ENCODE results near the gene PTPN5.

The PTPN5 gene

GRCh38 chr11:18743900-18744514 is 47.6 kb downstream of the PTPN5 start:
- in situ Hi-C loops (cut with MboI; ENCODE audit: low sequenced_read_pairs) = loop anchor here (25.0 kb wide), 1 partner anchor 507 kb away; the partner anchor contains the start of genes SAA2 and SAA4

GRCh38 chr11:18743365-18743764 is 48.2 kb downstream of the PTPN5 start:
- in situ Hi-C loops (cut with MboI; ENCODE audit: low sequenced_read_pairs) = loop anchor here (25.0 kb wide), 1 partner anchor 506 kb away; the partner anchor contains the start of genes SAA2 and SAA4

GRCh38 chr11:18741783-18742182 is 49.8 kb downstream of the PTPN5 start:
- in situ Hi-C loops (cut with MboI; ENCODE audit: low sequenced_read_pairs) = loop anchor here (25.0 kb wide), 1 partner anchor 504 kb away; the partner anchor contains the start of genes SAA2 and SAA4

- in situ Hi-C loops (cut with MboI; ENCODE audit: low sequenced_read_pairs) = loop anchor here (25.0 kb wide), 1 partner anchor 502 kb away; the partner anchor contains the start of genes SAA2 and SAA4
These were observed 51.9 kb downstream of the PTPN5 start for GRCh38 chr11:18739685-18740084.

- in situ Hi-C loops (cut with MboI; ENCODE audit: low sequenced_read_pairs) = loop anchor here (25.0 kb wide), 1 partner anchor 500 kb away; the partner anchor contains the start of genes SAA2 and SAA4
These were observed 54.0 kb downstream of the PTPN5 start for GRCh38 chr11:18737642-18738041.

GRCh38 chr11:18736590-18737148 is 54.9 kb downstream of the PTPN5 start:
- in situ Hi-C loops (cut with MboI; ENCODE audit: low sequenced_read_pairs) = loop anchor here (25.0 kb wide), 1 partner anchor 499 kb away; the partner anchor contains the start of genes SAA2 and SAA4

- in situ Hi-C loops (cut with MboI; ENCODE audit: low sequenced_read_pairs) = loop anchor here (25.0 kb wide), 1 partner anchor 496 kb away; the partner anchor contains the start of genes SAA2 and SAA4
These were observed 58.4 kb downstream of the PTPN5 start for GRCh38 chr11:18733202-18733601.

- in situ Hi-C loops (cut with MboI; ENCODE audit: low sequenced_read_pairs) = loop anchor here (25.0 kb wide), 1 partner anchor 495 kb away; the partner anchor contains the start of genes SAA2 and SAA4
These were observed 59.4 kb downstream of the PTPN5 start for GRCh38 chr11:18731949-18732821.

GRCh38 chr11:18731441-18731840 is 60.2 kb downstream of the PTPN5 start:
- in situ Hi-C loops (cut with MboI; ENCODE audit: low sequenced_read_pairs) = loop anchor here (25.0 kb wide), 1 partner anchor 494 kb away; the partner anchor contains the start of genes SAA2 and SAA4

- in situ Hi-C loops (cut with MboI; ENCODE audit: low sequenced_read_pairs) = loop anchor here (25.0 kb wide), 1 partner anchor 493 kb away; the partner anchor contains the start of genes SAA2 and SAA4
These were observed 61.6 kb downstream of the PTPN5 start for GRCh38 chr11:18730020-18730419.

GRCh38 chr11:18729426-18729825 is 62.2 kb downstream of the PTPN5 start:
- in situ Hi-C loops (cut with MboI; ENCODE audit: low sequenced_read_pairs) = loop anchor here (25.0 kb wide), 1 partner anchor 492 kb away; the partner anchor contains the start of genes SAA2 and SAA4

GRCh38 chr11:18728658-18729057 is 62.9 kb downstream of the PTPN5 start:
- in situ Hi-C loops (cut with MboI; ENCODE audit: low sequenced_read_pairs) = loop anchor here (25.0 kb wide), 1 partner anchor 491 kb away; the partner anchor contains the start of genes SAA2 and SAA4

- in situ Hi-C loops (cut with MboI; ENCODE audit: low sequenced_read_pairs) = loop anchor here (25.0 kb wide), 1 partner anchor 490 kb away; the partner anchor contains the start of genes SAA2 and SAA4
These were observed 63.9 kb downstream of the PTPN5 start for GRCh38 chr11:18727479-18728236.

GRCh38 chr11:18726040-18726439 is 65.6 kb downstream of the PTPN5 start, which contains the start of gene IGSF22:
IGSF22 (minus strand) TSS chr11:18726188; CDS start chr11:18724236, 1,952 bp downstream.
- in situ Hi-C loops (cut with MboI; ENCODE audit: low sequenced_read_pairs) = loop anchor here (25.0 kb wide), 1 partner anchor 489 kb away; the partner anchor contains the start of genes SAA2 and SAA4

- in situ Hi-C loops (cut with MboI; ENCODE audit: low sequenced_read_pairs) = no loop called here
These were observed 67.6 kb downstream of the PTPN5 start for GRCh38 chr11:18723991-18724390.

- in situ Hi-C loops (cut with MboI; ENCODE audit: low sequenced_read_pairs) = no loop called here
These were observed 69.3 kb downstream of the PTPN5 start for GRCh38 chr11:18722293-18722637.

GRCh38 chr11:18721561-18722292 is 69.9 kb downstream of the PTPN5 start:
- in situ Hi-C loops (cut with MboI; ENCODE audit: low sequenced_read_pairs) = no loop called here

GRCh38 chr11:18720808-18721560 is 70.6 kb downstream of the PTPN5 start:
- in situ Hi-C loops (cut with MboI; ENCODE audit: low sequenced_read_pairs) = no loop called here
